GM23338 (cell line): Measurements from ENCODE around the gene ZDHHC7.

ENCODE experiments used
- CREB1 ChIP-seq: fragments of 250-450 bp; sonication (Bioruptor Pico); IDR thresholded peaks from 2 replicates; pipeline ENCODE4 v1.5.0; 2020; ENCODE audit warnings: low read depth, mild to moderate bottlenecking, moderate library complexity
- CTCF ChIP-seq, 2 experiments: fragments of 200-600 bp in 1 of 2; sonication (generic) in 1 of 2; conservative IDR thresholded peaks; 2 replicates each; pipeline versions ENCODE4 v1.5.1 to v1.6.1; 2016 to 2017; ENCODE audit warnings: antibody characterized with exemption in 2 of 2, low read depth in 2 of 2, mild to moderate bottlenecking in 2 of 2, moderate library complexity in 1 of 2
- EZH2 ChIP-seq: fragments of 200-600 bp; sonication (generic); IDR thresholded peaks from one replicate; pipeline ENCODE4 v1.8.0; 2017; ENCODE audit warnings: antibody characterized with exemption, mild to moderate bottlenecking, low read depth; ENCODE audit not compliant: unreplicated experiment
- EZH2phosphoT487 ChIP-seq: fragments of 200-600 bp; sonication (generic); IDR thresholded peaks from one replicate; pipeline ENCODE4 v1.8.1; 2018; ENCODE audit warnings: antibody characterized with exemption; ENCODE audit not compliant: unreplicated experiment
- ZNF114 ChIP-seq: fragments of 250-450 bp; sonication (Bioruptor Pico); IDR thresholded peaks from 2 replicates; pipeline ENCODE4 v1.5.0; 2020; ENCODE audit warnings: mild to moderate bottlenecking, moderate library complexity

- TF ChIP-seq CTCF (conservative IDR thresholded peaks at IDR 0.05; ENCODE audit: low read depth in 2 of 2) (no peak), EZH2 (no peak), CREB1 (CRISPR knock-in tag) (no peak), EZH2phosphoT487 (no peak), ZNF114 (no peak)
Observed at GRCh38 chr16:84937196-84938005, 73.9 kb downstream of the ZDHHC7 start.
